SKM-1 treated with dmso at 0.1 percent for 144 hours (cell line): Measurements from ENCODE around the gene TADA3.

Source experiments
- DNase-seq: peaks from one replicate; lab custom pipeline; 2025; ENCODE audit not compliant: unreplicated experiment; lab: John Stamatoyannopoulos, UW

The TADA3 gene

GRCh38 chr3:9792405-9793160 is at the start of gene TADA3, which contains the start of gene ARPC4:
Gene TADA3, minus strand, starts transcription at chr3:9792473. Its CDS starts 1,007 bp downstream, at chr3:9791466.
Gene ARPC4, plus strand, starts transcription at chr3:9793082. Its CDS starts 40 bp downstream, at chr3:9793122.
- peak; percentile 96 for DNase-seq

GRCh38 chr3:9841015-9841414 is 48.7 kb upstream of the TADA3 start:
- no peak for DNase-seq

- DNase-seq, result no peak
Observed at GRCh38 chr3:9838856-9839255, 46.6 kb upstream of the TADA3 start.

GRCh38 chr3:9837701-9838582 is 45.7 kb upstream of the TADA3 start:
- no peak for DNase-seq

- DNase-seq, result no peak
Observed at GRCh38 chr3:9834520-9835380, 42.5 kb upstream of the TADA3 start.

- DNase-seq, result no peak
Observed at GRCh38 chr3:9833078-9833477, 40.8 kb upstream of the TADA3 start.

GRCh38 chr3:9831253-9831652 is 39.0 kb upstream of the TADA3 start:
- no peak for DNase-seq

- no peak for DNase-seq
Observed at GRCh38 chr3:9828801-9829755, 36.8 kb upstream of the TADA3 start.

- DNase-seq, result peak; percentile 34
Observed at GRCh38 chr3:9826815-9827573, 34.7 kb upstream of the TADA3 start.

GRCh38 chr3:9825451-9826040 is 33.3 kb upstream of the TADA3 start:
- DNase-seq, result no peak

- no peak for DNase-seq
Observed at GRCh38 chr3:9820946-9821345, 28.7 kb upstream of the TADA3 start.

GRCh38 chr3:9820543-9820942 is 28.3 kb upstream of the TADA3 start:
- DNase-seq, result no peak

GRCh38 chr3:9818666-9819335 is 26.5 kb upstream of the TADA3 start:
- no peak for DNase-seq

- no peak for DNase-seq
Observed at GRCh38 chr3:9817436-9817835, 25.2 kb upstream of the TADA3 start.

GRCh38 chr3:9815986-9816385 is 23.7 kb upstream of the TADA3 start:
- no peak for DNase-seq

- no peak for DNase-seq
Observed at GRCh38 chr3:9812870-9813483, 20.7 kb upstream of the TADA3 start.

GRCh38 chr3:9810846-9811245 is 18.6 kb upstream of the TADA3 start:
- no peak for DNase-seq

- DNase-seq, result no peak
Observed at GRCh38 chr3:9810433-9810770, 18.1 kb upstream of the TADA3 start.
